GM23338 (cell line): ENCODE measurements around the gene BCL11B. TPM values are rescaled to one million over a fixed set of nuclear protein-coding genes. Genes with fewer than 3 reads are reported as not detected.

Experiments used
- ATAC-seq: fragments of 200-7000 bp; cut with Tn5 transposase; 3 replicates; pipeline ENCODE4 v1.9.1; 2020
- DNase-seq: peaks from one replicate; pipeline ENCODE4 v3.0.0-alpha.2; 2015; ENCODE audit warnings: low spot score
- H2AFZ ChIP-seq: fragments of 200-600 bp; sonication (generic); 2 replicates; pipeline ENCODE4 v1.8.0; 2016; ENCODE audit warnings: antibody characterized with exemption, mild to moderate bottlenecking, moderate library complexity
- H3F3A ChIP-seq: fragments of 200-600 bp; sonication (generic); replicated peaks from 2 replicates; pipeline ENCODE4 v1.8.0; 2017; ENCODE audit warnings: antibody characterized with exemption, mixed run types, low read depth
- H3K27ac ChIP-seq: fragments of 200-600 bp; sonication (generic); 2 replicates; pipeline ENCODE4 v1.6.1; 2016; ENCODE audit warnings: low read depth
- H3K27me3 ChIP-seq: fragments of 200-600 bp; sonication (generic); 2 replicates; pipeline ENCODE4 v1.8.0; 2016; ENCODE audit warnings: mild to moderate bottlenecking, mixed run types, moderate library complexity; ENCODE audit not compliant: insufficient read depth
- H3K36me3 ChIP-seq: fragments of 200-600 bp; sonication (generic); 2 replicates; pipeline ENCODE4 v1.8.0; 2016; ENCODE audit warnings: mild to moderate bottlenecking; ENCODE audit not compliant: insufficient read depth
- H3K4me1 ChIP-seq: fragments of 200-600 bp; sonication (generic); 2 replicates; pipeline ENCODE4 v1.8.0; 2016; ENCODE audit warnings: mild to moderate bottlenecking, moderate library complexity; ENCODE audit not compliant: insufficient read depth
- H3K4me2 ChIP-seq: fragments of 200-600 bp; sonication (generic); 2 replicates; pipeline ENCODE4 v1.7.1; 2017; ENCODE audit warnings: mixed run types
- H3K4me3 ChIP-seq: fragments of 200-600 bp; sonication (generic); 2 replicates; pipeline ENCODE4 v1.6.1; 2016; ENCODE audit warnings: mixed run types
- H3K79me2 ChIP-seq: fragments of 200-600 bp; sonication (generic); replicated peaks from 2 replicates; pipeline ENCODE4 v1.8.0; 2017; ENCODE audit warnings: mild to moderate bottlenecking; ENCODE audit not compliant: insufficient read depth
- H3K9me2 ChIP-seq: fragments of 200-600 bp; sonication (generic); 2 replicates; pipeline ENCODE4 v1.8.0; 2017; ENCODE audit not compliant: insufficient read depth
- H4K20me1 ChIP-seq: fragments of 200-600 bp; sonication (generic); replicated peaks from 2 replicates; pipeline ENCODE4 v1.8.0; 2017; ENCODE audit warnings: mild to moderate bottlenecking; ENCODE audit not compliant: insufficient read depth
- H3K27ac Mint-ChIP-seq: 2 replicates; pipeline ENCODE4 v1.8.0; 2020; ENCODE audit warnings: inconsistent platforms, mild to moderate bottlenecking, moderate library complexity, mixed read lengths
- H3K27me3 Mint-ChIP-seq: 3 replicates; pipeline ENCODE4 v1.8.0; 2022; ENCODE audit warnings: low read depth, mild to moderate bottlenecking, moderate library complexity, mixed read lengths, inconsistent platforms; ENCODE audit not compliant: insufficient read depth, poor library complexity
- H3K36me3 Mint-ChIP-seq: 3 replicates; pipeline ENCODE4 v1.8.0; 2021; ENCODE audit warnings: low read depth, mild to moderate bottlenecking, inconsistent platforms, moderate library complexity, mixed read lengths
- H3K4me1 Mint-ChIP-seq: 3 replicates; pipeline ENCODE4 v1.8.0; 2020; ENCODE audit warnings: mild to moderate bottlenecking, inconsistent platforms, mixed read lengths
- H3K4me3 Mint-ChIP-seq: 3 replicates; pipeline ENCODE4 v1.8.0; 2021; ENCODE audit warnings: moderate library complexity, mild to moderate bottlenecking, inconsistent platforms, mixed read lengths
- H3K9me3 Mint-ChIP-seq: 3 replicates; pipeline ENCODE4 v1.8.0; 2020; ENCODE audit warnings: moderate library complexity, mild to moderate bottlenecking, inconsistent platforms, mixed read lengths
- CREB1 ChIP-seq: fragments of 250-450 bp; sonication (Bioruptor Pico); IDR thresholded peaks from 2 replicates; pipeline ENCODE4 v1.5.0; 2020; ENCODE audit warnings: low read depth, mild to moderate bottlenecking, moderate library complexity
- EZH2phosphoT487 ChIP-seq: fragments of 200-600 bp; sonication (generic); IDR thresholded peaks from one replicate; pipeline ENCODE4 v1.8.1; 2018; ENCODE audit warnings: antibody characterized with exemption; ENCODE audit not compliant: unreplicated experiment
- JUNB ChIP-seq: IDR thresholded peaks from one replicate; pipeline ENCODE4 v1.6.1; 2016; ENCODE audit warnings: antibody characterized with exemption; ENCODE audit not compliant: unreplicated experiment
- NANOG ChIP-seq: IDR thresholded peaks from 2 replicates; pipeline ENCODE4 v1.6.1; 2016; ENCODE audit warnings: antibody characterized with exemption, borderline replicate concordance
- POLR2AphosphoS5 ChIP-seq: IDR thresholded peaks from 2 replicates; pipeline ENCODE4 v1.6.1; 2016; ENCODE audit warnings: antibody characterized with exemption, low read depth
- STAT1 ChIP-seq: IDR thresholded peaks from one replicate; pipeline ENCODE4 v1.6.1; 2016; ENCODE audit warnings: antibody characterized with exemption; ENCODE audit not compliant: unreplicated experiment
- ZNF114 ChIP-seq: fragments of 250-450 bp; sonication (Bioruptor Pico); IDR thresholded peaks from 2 replicates; pipeline ENCODE4 v1.5.0; 2020; ENCODE audit warnings: mild to moderate bottlenecking, moderate library complexity
- polyA plus RNA-seq: library from polyadenylated mRNA; unstranded; fragments of >200 nt; fragmentation: Nextera tagmentation; extraction: Ambion mirVana; gene quantifications from 2 replicates; pipeline ENCODE4 v1.2.1, GENCODE V29; 2016
- total RNA-seq: library from RNA; depleted of rRNA; stranded (reverse); fragments of >200 nt; shearing (Covaris generic); gene quantifications from 2 replicates; pipeline ENCODE4 v1.2.3, GENCODE V29; 2014
- TF ChIP-seq, protein P1 (sequence below): fragments of 250-450 bp; sonication (Bioruptor Pico); IDR thresholded peaks from 2 replicates; pipeline ENCODE4 v1.5.0; 2020; ENCODE audit warnings: mild to moderate bottlenecking, moderate library complexity
- TF ChIP-seq, protein P2 (sequence below): IDR thresholded peaks from 2 replicates; pipeline ENCODE4 v1.6.1; 2016; ENCODE audit warnings: antibody characterized with exemption
- TF ChIP-seq, protein P3 (sequence below): IDR thresholded peaks from one replicate; pipeline ENCODE4 v1.6.1; 2018; ENCODE audit warnings: antibody characterized with exemption; ENCODE audit not compliant: unreplicated experiment

The BCL11B gene
- total and polyA plus RNA-seq, 2 experiments from 2014 or later: 2.4 to 6.7 TPM

DNA sequence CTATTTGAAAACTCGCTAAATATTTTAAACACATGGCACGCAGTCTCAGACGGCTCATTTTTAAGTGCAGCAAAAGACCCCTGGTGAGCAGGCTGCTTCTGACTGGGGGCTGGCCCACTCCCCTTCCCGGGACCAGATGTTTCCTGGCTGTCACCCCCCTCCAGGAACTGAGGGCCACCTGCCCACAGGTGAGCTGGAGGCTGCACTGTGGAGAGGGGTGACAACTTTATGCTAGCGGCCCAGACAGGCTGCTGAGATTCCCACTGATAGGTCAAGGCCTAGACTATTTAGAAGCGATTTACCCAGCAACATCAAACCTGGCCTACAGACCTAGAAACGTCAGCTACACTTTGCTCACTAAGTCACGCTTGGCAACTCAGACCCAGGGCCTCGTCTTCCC, 92.1 kb downstream of the BCL11B start:
- H3K27ac Mint-ChIP-seq: no peak overlapping the region; the same call in 1 of the 2 replicates
- no peaks in the 10 kb centered on the region for H3K36me3 ChIP-seq
- H2AFZ ChIP-seq: no peak overlapping the region
- no peaks in the 10 kb centered on the region for H3K9me2 ChIP-seq
- peaks cover 2% of the 10 kb centered on the region; the same call in 1 of the 3 replicates for H3K36me3 Mint-ChIP-seq
- DNase-seq (no peak), ATAC-seq (no peak)
- peaks cover 15% of the 10 kb centered on the region for H3K4me1 ChIP-seq
- H3K4me3 Mint-ChIP-seq: no peak overlapping the region
- no peaks in the 10 kb centered on the region; the same call in 1 of the 2 replicates for H4K20me1 ChIP-seq
- no peak overlapping the region for H3K4me2 ChIP-seq
- peaks cover 33% of the 10 kb centered on the region for H3K79me2 ChIP-seq
- peaks cover 5% of the 10 kb centered on the region for H3K27me3 Mint-ChIP-seq
- no peaks in the 10 kb centered on the region for H3K9me3 Mint-ChIP-seq
- peaks cover 25% of the 10 kb centered on the region for H3K4me1 Mint-ChIP-seq
- H3K4me3 ChIP-seq: no peak overlapping the region
- H3F3A ChIP-seq: no peaks in the 10 kb centered on the region
- H3K27me3 ChIP-seq: no peaks in the 10 kb centered on the region
- H3K27ac ChIP-seq: no peak overlapping the region
- no peak for TF ChIP-seq CREB1
- TF ChIP-seq, protein P1, sequence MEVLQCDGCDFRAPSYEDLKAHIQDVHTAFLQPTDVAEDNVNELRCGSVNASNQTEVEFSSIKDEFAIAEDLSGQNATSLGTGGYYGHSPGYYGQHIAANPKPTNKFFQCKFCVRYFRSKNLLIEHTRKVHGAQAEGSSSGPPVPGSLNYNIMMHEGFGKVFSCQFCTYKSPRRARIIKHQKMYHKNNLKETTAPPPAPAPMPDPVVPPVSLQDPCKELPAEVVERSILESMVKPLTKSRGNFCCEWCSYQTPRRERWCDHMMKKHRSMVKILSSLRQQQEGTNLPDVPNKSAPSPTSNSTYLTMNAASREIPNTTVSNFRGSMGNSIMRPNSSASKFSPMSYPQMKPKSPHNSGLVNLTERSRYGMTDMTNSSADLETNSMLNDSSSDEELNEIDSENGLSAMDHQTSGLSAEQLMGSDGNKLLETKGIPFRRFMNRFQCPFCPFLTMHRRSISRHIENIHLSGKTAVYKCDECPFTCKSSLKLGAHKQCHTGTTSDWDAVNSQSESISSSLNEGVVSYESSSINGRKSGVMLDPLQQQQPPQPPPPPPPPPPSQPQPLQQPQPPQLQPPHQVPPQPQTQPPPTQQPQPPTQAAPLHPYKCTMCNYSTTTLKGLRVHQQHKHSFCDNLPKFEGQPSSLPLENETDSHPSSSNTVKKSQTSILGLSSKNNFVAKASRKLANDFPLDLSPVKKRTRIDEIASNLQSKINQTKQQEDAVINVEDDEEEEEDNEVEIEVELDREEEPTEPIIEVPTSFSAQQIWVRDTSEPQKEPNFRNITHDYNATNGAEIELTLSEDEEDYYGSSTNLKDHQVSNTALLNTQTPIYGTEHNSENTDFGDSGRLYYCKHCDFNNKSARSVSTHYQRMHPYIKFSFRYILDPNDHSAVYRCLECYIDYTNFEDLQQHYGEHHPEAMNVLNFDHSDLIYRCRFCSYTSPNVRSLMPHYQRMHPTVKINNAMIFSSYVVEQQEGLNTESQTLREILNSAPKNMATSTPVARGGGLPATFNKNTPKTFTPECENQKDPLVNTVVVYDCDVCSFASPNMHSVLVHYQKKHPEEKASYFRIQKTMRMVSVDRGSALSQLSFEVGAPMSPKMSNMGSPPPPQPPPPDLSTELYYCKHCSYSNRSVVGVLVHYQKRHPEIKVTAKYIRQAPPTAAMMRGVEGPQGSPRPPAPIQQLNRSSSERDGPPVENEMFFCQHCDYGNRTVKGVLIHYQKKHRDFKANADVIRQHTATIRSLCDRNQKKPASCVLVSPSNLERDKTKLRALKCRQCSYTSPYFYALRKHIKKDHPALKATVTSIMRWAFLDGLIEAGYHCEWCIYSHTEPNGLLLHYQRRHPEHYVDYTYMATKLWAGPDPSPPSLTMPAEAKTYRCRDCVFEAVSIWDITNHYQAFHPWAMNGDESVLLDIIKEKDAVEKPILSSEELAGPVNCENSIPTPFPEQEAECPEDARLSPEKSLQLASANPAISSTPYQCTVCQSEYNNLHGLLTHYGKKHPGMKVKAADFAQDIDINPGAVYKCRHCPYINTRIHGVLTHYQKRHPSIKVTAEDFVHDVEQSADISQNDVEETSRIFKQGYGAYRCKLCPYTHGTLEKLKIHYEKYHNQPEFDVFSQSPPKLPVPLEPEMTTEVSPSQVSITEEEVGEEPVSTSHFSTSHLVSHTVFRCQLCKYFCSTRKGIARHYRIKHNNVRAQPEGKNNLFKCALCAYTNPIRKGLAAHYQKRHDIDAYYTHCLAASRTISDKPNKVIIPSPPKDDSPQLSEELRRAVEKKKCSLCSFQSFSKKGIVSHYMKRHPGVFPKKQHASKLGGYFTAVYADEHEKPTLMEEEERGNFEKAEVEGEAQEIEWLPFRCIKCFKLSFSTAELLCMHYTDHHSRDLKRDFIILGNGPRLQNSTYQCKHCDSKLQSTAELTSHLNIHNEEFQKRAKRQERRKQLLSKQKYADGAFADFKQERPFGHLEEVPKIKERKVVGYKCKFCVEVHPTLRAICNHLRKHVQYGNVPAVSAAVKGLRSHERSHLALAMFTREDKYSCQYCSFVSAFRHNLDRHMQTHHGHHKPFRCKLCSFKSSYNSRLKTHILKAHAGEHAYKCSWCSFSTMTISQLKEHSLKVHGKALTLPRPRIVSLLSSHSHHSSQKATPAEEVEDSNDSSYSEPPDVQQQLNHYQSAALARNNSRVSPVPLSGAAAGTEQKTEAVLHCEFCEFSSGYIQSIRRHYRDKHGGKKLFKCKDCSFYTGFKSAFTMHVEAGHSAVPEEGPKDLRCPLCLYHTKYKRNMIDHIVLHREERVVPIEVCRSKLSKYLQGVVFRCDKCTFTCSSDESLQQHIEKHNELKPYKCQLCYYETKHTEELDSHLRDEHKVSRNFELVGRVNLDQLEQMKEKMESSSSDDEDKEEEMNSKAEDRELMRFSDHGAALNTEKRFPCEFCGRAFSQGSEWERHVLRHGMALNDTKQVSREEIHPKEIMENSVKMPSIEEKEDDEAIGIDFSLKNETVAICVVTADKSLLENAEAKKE (CRISPR knock-in tag): no peak

DNA sequence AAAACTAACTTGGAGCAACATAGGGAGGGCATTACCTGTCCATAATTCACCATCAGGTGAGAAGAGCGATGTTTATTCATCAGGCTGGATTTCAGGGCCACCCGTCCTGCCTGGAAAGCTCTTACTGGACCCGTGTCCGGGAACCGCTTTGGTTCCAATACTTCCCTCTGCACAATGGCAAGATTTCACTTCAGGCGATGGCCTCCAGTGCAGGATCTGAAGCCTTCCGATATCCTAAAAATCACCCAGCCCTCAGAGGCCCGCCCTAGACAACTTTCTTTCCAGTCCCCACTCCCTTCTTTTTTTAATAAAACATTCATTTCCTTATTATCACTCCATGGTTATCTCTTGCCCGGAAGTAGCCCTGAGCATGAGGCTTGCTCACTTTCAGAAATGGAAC, 92.5 kb downstream of the BCL11B start:
- Mint-ChIP-seq H3K27ac (no peak overlapping the region; the same call in 1 of the 2 replicates), H3K4me1 (peaks cover 25% of the 10 kb centered on the region), H3K4me3 (no peak overlapping the region), H3K36me3 (peaks cover 2% of the 10 kb centered on the region; the same call in 1 of the 3 replicates), H3K9me3 (no peaks in the 10 kb centered on the region), H3K27me3 (peaks cover 5% of the 10 kb centered on the region)
- Histone ChIP-seq H3K4me2 (no peak overlapping the region), H3K9me2 (no peaks in the 10 kb centered on the region), H3F3A (no peaks in the 10 kb centered on the region), H3K4me3 (no peak overlapping the region), H3K4me1 (peaks cover 15% of the 10 kb centered on the region), H2AFZ (no peak overlapping the region), H3K27me3 (no peaks in the 10 kb centered on the region), H4K20me1 (no peaks in the 10 kb centered on the region; the same call in 1 of the 2 replicates), H3K36me3 (no peaks in the 10 kb centered on the region), H3K27ac (no peak overlapping the region), H3K79me2 (peaks cover 30% of the 10 kb centered on the region)
- no peak for ATAC-seq
- no peak for DNase-seq
- no peak for TF ChIP-seq ZNF114 (CRISPR knock-in tag)
- no peak for TF ChIP-seq NANOG
- TF ChIP-seq, protein P2, sequence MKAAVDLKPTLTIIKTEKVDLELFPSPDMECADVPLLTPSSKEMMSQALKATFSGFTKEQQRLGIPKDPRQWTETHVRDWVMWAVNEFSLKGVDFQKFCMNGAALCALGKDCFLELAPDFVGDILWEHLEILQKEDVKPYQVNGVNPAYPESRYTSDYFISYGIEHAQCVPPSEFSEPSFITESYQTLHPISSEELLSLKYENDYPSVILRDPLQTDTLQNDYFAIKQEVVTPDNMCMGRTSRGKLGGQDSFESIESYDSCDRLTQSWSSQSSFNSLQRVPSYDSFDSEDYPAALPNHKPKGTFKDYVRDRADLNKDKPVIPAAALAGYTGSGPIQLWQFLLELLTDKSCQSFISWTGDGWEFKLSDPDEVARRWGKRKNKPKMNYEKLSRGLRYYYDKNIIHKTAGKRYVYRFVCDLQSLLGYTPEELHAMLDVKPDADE: no peak
- TF ChIP-seq, protein P3, sequence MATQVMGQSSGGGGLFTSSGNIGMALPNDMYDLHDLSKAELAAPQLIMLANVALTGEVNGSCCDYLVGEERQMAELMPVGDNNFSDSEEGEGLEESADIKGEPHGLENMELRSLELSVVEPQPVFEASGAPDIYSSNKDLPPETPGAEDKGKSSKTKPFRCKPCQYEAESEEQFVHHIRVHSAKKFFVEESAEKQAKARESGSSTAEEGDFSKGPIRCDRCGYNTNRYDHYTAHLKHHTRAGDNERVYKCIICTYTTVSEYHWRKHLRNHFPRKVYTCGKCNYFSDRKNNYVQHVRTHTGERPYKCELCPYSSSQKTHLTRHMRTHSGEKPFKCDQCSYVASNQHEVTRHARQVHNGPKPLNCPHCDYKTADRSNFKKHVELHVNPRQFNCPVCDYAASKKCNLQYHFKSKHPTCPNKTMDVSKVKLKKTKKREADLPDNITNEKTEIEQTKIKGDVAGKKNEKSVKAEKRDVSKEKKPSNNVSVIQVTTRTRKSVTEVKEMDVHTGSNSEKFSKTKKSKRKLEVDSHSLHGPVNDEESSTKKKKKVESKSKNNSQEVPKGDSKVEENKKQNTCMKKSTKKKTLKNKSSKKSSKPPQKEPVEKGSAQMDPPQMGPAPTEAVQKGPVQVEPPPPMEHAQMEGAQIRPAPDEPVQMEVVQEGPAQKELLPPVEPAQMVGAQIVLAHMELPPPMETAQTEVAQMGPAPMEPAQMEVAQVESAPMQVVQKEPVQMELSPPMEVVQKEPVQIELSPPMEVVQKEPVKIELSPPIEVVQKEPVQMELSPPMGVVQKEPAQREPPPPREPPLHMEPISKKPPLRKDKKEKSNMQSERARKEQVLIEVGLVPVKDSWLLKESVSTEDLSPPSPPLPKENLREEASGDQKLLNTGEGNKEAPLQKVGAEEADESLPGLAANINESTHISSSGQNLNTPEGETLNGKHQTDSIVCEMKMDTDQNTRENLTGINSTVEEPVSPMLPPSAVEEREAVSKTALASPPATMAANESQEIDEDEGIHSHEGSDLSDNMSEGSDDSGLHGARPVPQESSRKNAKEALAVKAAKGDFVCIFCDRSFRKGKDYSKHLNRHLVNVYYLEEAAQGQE: no peak
- TF ChIP-seq JUNB: no peak
- no peak for TF ChIP-seq CREB1
- TF ChIP-seq STAT1: no peak
- TF ChIP-seq POLR2AphosphoS5: no peak
- no peak for TF ChIP-seq EZH2phosphoT487
